ENCODE data around the gene MLLT10. TPM values are rescaled to one million over a fixed set of nuclear protein-coding genes. Genes with fewer than 3 reads are reported as not detected.
"Not testable (repeated sequence)": the region's sequence is repeated elsewhere in the genome, so short reads cannot be mapped to it uniquely, and the experiment has no call there.

Gene MLLT10
- total RNA-seq, 1 experiment from 2014 or later: 48.4 TPM

DNA sequence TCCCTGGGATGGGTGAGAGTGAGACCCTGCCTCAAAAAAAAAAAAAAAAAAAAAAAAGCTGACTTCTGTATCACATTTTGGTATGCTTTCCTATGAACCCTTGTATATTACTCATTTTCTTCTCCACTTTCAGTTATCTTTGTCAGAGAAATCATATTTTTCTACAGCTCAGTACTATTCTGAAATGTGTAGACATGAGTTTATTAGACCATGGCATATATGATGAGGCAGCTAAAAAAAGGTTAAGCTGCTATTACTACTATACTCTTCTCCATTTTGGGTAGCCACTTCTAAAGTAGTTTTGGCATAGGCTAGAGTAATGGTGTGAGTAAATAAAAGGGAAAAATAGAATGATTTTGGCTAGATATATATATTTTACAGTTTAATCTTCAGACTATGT, 53.4 kb downstream of the MLLT10 start:
- BruUV-seq (replicated peaks): no TSS peak

DNA sequence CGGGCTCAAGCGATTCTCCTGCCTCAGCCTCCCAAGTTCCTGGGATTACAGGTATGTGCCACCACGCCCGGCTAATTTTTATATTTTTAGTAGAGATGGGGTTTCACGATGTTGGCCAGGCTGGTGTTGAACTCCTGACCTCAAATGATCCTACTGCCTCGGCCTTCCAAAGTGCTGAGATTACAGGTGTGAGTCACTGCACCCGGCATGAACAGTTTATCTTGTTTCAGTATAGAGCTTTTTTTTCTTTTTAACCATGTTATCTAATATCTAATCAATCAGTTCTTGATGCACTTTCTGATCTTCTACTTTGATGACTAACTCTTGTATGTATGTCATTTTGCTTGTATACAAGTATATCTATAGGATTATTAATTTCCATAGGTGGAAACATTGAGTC, 54.1 kb downstream of the MLLT10 start:
- H3K9me2 ChIP-seq (ENCODE audit: insufficient read depth); H2AFZ ChIP-seq; H3K36me3 ChIP-seq (ENCODE audit: low read depth); H3F3A ChIP-seq (ENCODE audit: insufficient read depth, low read depth); CTCF ChIA-PET; H3K4me2 ChIP-seq; POLR2A ChIA-PET (ENCODE audit: unreplicated experiment); H3K79me2 ChIP-seq (ENCODE audit: low read depth); DNase-seq; H3K27ac ChIP-seq; intact Hi-C loops (cut with micrococcal nuclease; ENCODE audit: unreplicated experiment); BruUV-seq (replicated peaks); H3K27me3 ChIP-seq (ENCODE audit: insufficient read depth, low read depth); H4K20me1 ChIP-seq (ENCODE audit: insufficient read depth); H3K4me1 ChIP-seq (replicated peaks; ENCODE audit: insufficient read depth); H3K4me3 ChIP-seq; H3K9me3 ChIP-seq (ENCODE audit: insufficient read depth, low read depth): not testable (repeated sequence)

More for the DNA sequence above, 53.4 kb downstream of the MLLT10 start:
- Histone ChIP-seq H2AFZ (no peak overlapping the region), H3K4me2 (no peak overlapping the region), H3F3A (ENCODE audit: insufficient read depth, low read depth) (no peaks in the 10 kb centered on the region), H3K36me3 (ENCODE audit: low read depth) (no peaks in the 10 kb centered on the region), H3K79me2 (ENCODE audit: low read depth) (no peaks in the 10 kb centered on the region), H3K9me3 (ENCODE audit: insufficient read depth, low read depth) (no peaks in the 10 kb centered on the region), H3K27ac (no peak overlapping the region), H3K4me3 (no peak overlapping the region), H3K9me2 (ENCODE audit: insufficient read depth) (no peaks in the 10 kb centered on the region), H3K4me1 (replicated peaks; ENCODE audit: insufficient read depth) (no peaks in the 10 kb centered on the region), H4K20me1 (ENCODE audit: insufficient read depth) (no peaks in the 10 kb centered on the region; the same call in 1 of the 2 replicates), H3K27me3 (ENCODE audit: insufficient read depth, low read depth) (no peaks in the 10 kb centered on the region)
- no peak for DNase-seq
- ChIA-PET CTCF (no interaction called here), POLR2A (ENCODE audit: unreplicated experiment) (interaction anchor here (0.7 kb wide), 1 partner anchor 304 kb away, joined by 4 read pairs; no protein-coding TSS in a partner anchor)
- TF ChIP-seq EZH2 (IDR thresholded peaks at IDR 0.05; ENCODE audit: low read depth) (no peak), CTCF (conservative IDR thresholded peaks at IDR 0.05) (no peak)
- intact Hi-C loops (cut with micrococcal nuclease; ENCODE audit: unreplicated experiment): no loop called here

GRCh38 chr10:21593986-21594385, 60.0 kb downstream of the MLLT10 start:
- DNase-seq: no peak
- Histone ChIP-seq H3K27me3 (ENCODE audit: insufficient read depth, low read depth) (no peaks in the 10 kb centered on the region), H3K4me3 (no peak overlapping the region), H3K9me2 (ENCODE audit: insufficient read depth) (no peaks in the 10 kb centered on the region), H2AFZ (no peak overlapping the region), H3K79me2 (ENCODE audit: low read depth) (no peaks in the 10 kb centered on the region), H3K27ac (no peak overlapping the region), H4K20me1 (ENCODE audit: insufficient read depth) (no peaks in the 10 kb centered on the region; the same call in 1 of the 2 replicates), H3F3A (ENCODE audit: insufficient read depth, low read depth) (no peaks in the 10 kb centered on the region), H3K4me2 (no peak overlapping the region), H3K36me3 (ENCODE audit: low read depth) (no peaks in the 10 kb centered on the region), H3K9me3 (ENCODE audit: insufficient read depth, low read depth) (no peaks in the 10 kb centered on the region), H3K4me1 (replicated peaks; ENCODE audit: insufficient read depth) (no peaks in the 10 kb centered on the region)
- POLR2A ChIA-PET (ENCODE audit: unreplicated experiment): interaction anchor here (0.6 kb wide), 1 partner anchor 226 kb away, joined by 3 read pairs; no protein-coding TSS in a partner anchor
- no peak for TF ChIP-seq EZH2 (IDR thresholded peaks at IDR 0.05; ENCODE audit: low read depth)
- BruUV-seq (replicated peaks): no TSS peak
- intact Hi-C loops (cut with micrococcal nuclease; ENCODE audit: unreplicated experiment): no loop called here
- CTCF ChIA-PET: no interaction called here

GRCh38 chr10:21599582-21599981, 65.5 kb downstream of the MLLT10 start:
- TF ChIP-seq CTCF (conservative IDR thresholded peaks at IDR 0.05): no peak
- no peak for TF ChIP-seq EZH2 (IDR thresholded peaks at IDR 0.05; ENCODE audit: low read depth)
- no peaks in the 10 kb centered on the region for H3K4me1 ChIP-seq (replicated peaks; ENCODE audit: insufficient read depth)
- no peaks in the 10 kb centered on the region for H3F3A ChIP-seq (ENCODE audit: insufficient read depth, low read depth)
- H4K20me1 ChIP-seq (ENCODE audit: insufficient read depth): no peaks in the 10 kb centered on the region; the same call in 1 of the 2 replicates
- H3K27ac ChIP-seq: no peak overlapping the region
- no peak overlapping the region for H3K4me2 ChIP-seq
- POLR2A ChIA-PET (ENCODE audit: unreplicated experiment): no interaction called here
- H3K27me3 ChIP-seq (ENCODE audit: insufficient read depth, low read depth): no peaks in the 10 kb centered on the region
- CTCF ChIA-PET: no interaction called here
- no TSS peak for BruUV-seq (replicated peaks)
- no peaks in the 10 kb centered on the region for H3K36me3 ChIP-seq (ENCODE audit: low read depth)
- no peaks in the 10 kb centered on the region for H3K9me2 ChIP-seq (ENCODE audit: insufficient read depth)
- intact Hi-C loops (cut with micrococcal nuclease; ENCODE audit: unreplicated experiment): no loop called here
- no peak overlapping the region for H2AFZ ChIP-seq
- no peaks in the 10 kb centered on the region for H3K9me3 ChIP-seq (ENCODE audit: insufficient read depth, low read depth)
- H3K4me3 ChIP-seq: no peak overlapping the region
- H3K79me2 ChIP-seq (ENCODE audit: low read depth): no peaks in the 10 kb centered on the region
- no peak for DNase-seq

All from PC-9 (cell line).